HEK293 (cell line): ENCODE results near the gene ELOVL2.
A peak's percentile ranks its signal among the peaks of the same experiment; 100 is the strongest.

Source experiments
- CTCF ChIA-PET: fragments of 350-600 bp; formaldehyde crosslinking; extraction: SDS; loops from one replicate; lab custom pipeline; 2021; ENCODE audit warnings: antibody characterized with exemption; lab: Yijun Ruan, JAX
- POLR2A ChIA-PET: fragments of 300-600 bp; formaldehyde crosslinking; extraction: SDS; loops from one replicate; lab custom pipeline; 2020; ENCODE audit warnings: antibody characterized with exemption, inconsistent platforms; lab: Yijun Ruan, JAX
- H3K27ac ChIP-seq: fragments of 200-500 bp; sonication (Bioruptor generic); 2 replicates; pipeline ENCODE4 v1.5.1; 2014; ENCODE audit warnings: low read depth, low read length, control low read depth, inconsistent platforms; ENCODE audit errors: extremely low read depth
- H3K36me3 ChIP-seq, 2 experiments: fragments of 200-500 bp in 1 of 2; sonication (Bioruptor generic) in 1 of 2; 1 replicate in 1 of 2; 2 replicates in 1 of 2; pipeline ENCODE4 v1.5.1; 2014 to 2017; ENCODE audit warnings: inconsistent platforms in 2 of 2, low read length in 2 of 2; ENCODE audit not compliant: control insufficient read depth in 2 of 2, insufficient read depth in 1 of 2
- H3K4me1 ChIP-seq: fragments of 200-500 bp; sonication (Bioruptor generic); 2 replicates; pipeline ENCODE4 v1.5.1; 2014; ENCODE audit warnings: mild to moderate bottlenecking, low read length, inconsistent platforms; ENCODE audit not compliant: control insufficient read depth, insufficient read depth
- H3K4me3 ChIP-seq: 2 replicates; pipeline ENCODE4 v1.5.1; 2011; ENCODE audit warnings: low read depth, mild to moderate bottlenecking, control low read depth, low read length, moderate library complexity
- H3K9me3 ChIP-seq: fragments of 200-500 bp; sonication (Bioruptor generic); 2 replicates; pipeline ENCODE4 v1.5.1; 2014; ENCODE audit warnings: low read depth, low read length, inconsistent platforms; ENCODE audit not compliant: control insufficient read depth, insufficient read depth
- GFI1B ChIP-seq: fragments of 450-650 bp; formaldehyde crosslinking; IDR thresholded peaks from 2 replicates; pipeline ENCODE4 v1.5.1; 2016; ENCODE audit warnings: missing biosample characterization, missing genetic modification characterization
- KLF8 ChIP-seq: fragments of 450-650 bp; formaldehyde crosslinking; IDR thresholded peaks from 2 replicates; pipeline ENCODE4 v1.5.1; 2016; ENCODE audit warnings: missing biosample characterization, missing genetic modification characterization
- PBX3 ChIP-seq: sonication (generic); formaldehyde crosslinking; IDR thresholded peaks from 2 replicates; pipeline ENCODE4 v1.8.1; 2022; ENCODE audit warnings: mild to moderate bottlenecking, moderate library complexity, missing genetic modification reagents
- PRDM1 ChIP-seq: fragments of 450-650 bp; formaldehyde crosslinking; IDR thresholded peaks from 2 replicates; pipeline ENCODE4; 2016; ENCODE audit warnings: missing biosample characterization, missing genetic modification characterization
- SALL2 ChIP-seq: fragments of 450-650 bp; formaldehyde crosslinking; IDR thresholded peaks from 2 replicates; pipeline ENCODE4 v1.5.0; 2017; ENCODE audit warnings: missing biosample characterization, mild to moderate bottlenecking, missing genetic modification characterization, borderline replicate concordance
- ZBTB1 ChIP-seq: fragments of 450-650 bp; formaldehyde crosslinking; IDR thresholded peaks from 2 replicates; pipeline ENCODE4 v1.5.1; 2016; ENCODE audit warnings: missing biosample characterization, missing genetic modification characterization
- ZNF19 ChIP-seq: fragments of 450-650 bp; formaldehyde crosslinking; IDR thresholded peaks from 2 replicates; pipeline ENCODE4; 2016; ENCODE audit warnings: missing biosample characterization, missing genetic modification characterization, low read depth
- ZNF202 ChIP-seq: fragments of 450-650 bp; formaldehyde crosslinking; IDR thresholded peaks from 2 replicates; pipeline ENCODE4 v1.5.1; 2016; ENCODE audit warnings: missing biosample characterization, missing genetic modification characterization, borderline replicate concordance
- ZNF221 ChIP-seq: fragments of 450-650 bp; formaldehyde crosslinking; IDR thresholded peaks from 2 replicates; pipeline ENCODE4 v1.5.1; 2017; ENCODE audit warnings: missing biosample characterization, missing genetic modification characterization, borderline replicate concordance
- ZNF350 ChIP-seq: fragments of 450-650 bp; formaldehyde crosslinking; IDR thresholded peaks from 2 replicates; pipeline ENCODE4 v1.5.0; 2017; ENCODE audit warnings: missing biosample characterization, mild to moderate bottlenecking, missing genetic modification characterization
- ZNF354C ChIP-seq: fragments of 450-650 bp; formaldehyde crosslinking; IDR thresholded peaks from 2 replicates; pipeline ENCODE4 v1.5.1; 2016; ENCODE audit warnings: missing biosample characterization, missing genetic modification characterization, low read depth, borderline replicate concordance
- ZNF366 ChIP-seq: fragments of 450-650 bp; formaldehyde crosslinking; conservative IDR thresholded peaks from 2 replicates; pipeline ENCODE4 v1.5.1; 2016; ENCODE audit warnings: missing biosample characterization, missing genetic modification characterization
- ZNF521 ChIP-seq: fragments of 450-650 bp; formaldehyde crosslinking; IDR thresholded peaks from 2 replicates; pipeline ENCODE4 v1.5.1; 2017; ENCODE audit warnings: missing biosample characterization, mild to moderate bottlenecking, missing genetic modification characterization
- ZNF585B ChIP-seq: fragments of 450-650 bp; formaldehyde crosslinking; IDR thresholded peaks from 2 replicates; pipeline ENCODE4 v1.5.1; 2016; ENCODE audit warnings: missing biosample characterization, missing genetic modification characterization
- ZNF596 ChIP-seq: fragments of 450-650 bp; IDR thresholded peaks from 2 replicates; pipeline ENCODE4 v1.5.0; 2018; ENCODE audit warnings: missing biosample characterization, mild to moderate bottlenecking, missing genetic modification characterization, moderate library complexity
- ZNF626 ChIP-seq: fragments of 450-650 bp; sonication (Bioruptor Pico); formaldehyde crosslinking; IDR thresholded peaks from 2 replicates; pipeline ENCODE4 v1.5.1; 2018; ENCODE audit warnings: missing biosample characterization, missing genetic modification characterization, inconsistent platforms
- ZNF660 ChIP-seq: fragments of 450-650 bp; IDR thresholded peaks from 2 replicates; pipeline ENCODE4 v1.5.1; 2018; ENCODE audit warnings: missing biosample characterization, mild to moderate bottlenecking, missing genetic modification characterization
- ZNF768 ChIP-seq: fragments of 450-650 bp; formaldehyde crosslinking; IDR thresholded peaks from 2 replicates; pipeline ENCODE4 v1.5.1; 2018; ENCODE audit warnings: missing biosample characterization, mild to moderate bottlenecking, missing genetic modification characterization
- ZNF776 ChIP-seq: fragments of 450-650 bp; formaldehyde crosslinking; IDR thresholded peaks from 2 replicates; pipeline ENCODE4 v1.5.0; 2017; ENCODE audit warnings: missing biosample characterization, missing genetic modification characterization, borderline replicate concordance
- ZNF843 ChIP-seq: fragments of 450-650 bp; formaldehyde crosslinking; IDR thresholded peaks from 2 replicates; pipeline ENCODE4 v1.5.1; 2016; ENCODE audit warnings: missing biosample characterization, missing genetic modification characterization
- TF ChIP-seq, protein P1 (sequence below): fragments of 450-650 bp; formaldehyde crosslinking; IDR thresholded peaks from 2 replicates; pipeline ENCODE4 v1.5.1; 2017; ENCODE audit warnings: missing biosample characterization, missing genetic modification characterization
- TF ChIP-seq, protein P2 (sequence below): fragments of 450-650 bp; formaldehyde crosslinking; IDR thresholded peaks from 2 replicates; pipeline ENCODE4 v1.5.1; 2016; ENCODE audit warnings: missing biosample characterization, missing genetic modification characterization
- TF ChIP-seq, protein P3 (sequence below): fragments of 450-650 bp; formaldehyde crosslinking; IDR thresholded peaks from 2 replicates; pipeline ENCODE4 v1.5.1; 2016; ENCODE audit warnings: missing biosample characterization, missing genetic modification characterization, low read depth

ELOVL2 gene

GRCh38 chr6:11036977-11037430 is 7.1 kb downstream of the ELOVL2 start:
- Histone ChIP-seq H3K4me3 (no peak overlapping the region), H3K9me3 (no peaks in the 10 kb centered on the region), H3K4me1 (peaks cover 16% of the 10 kb centered on the region; the same call in 1 of the 2 replicates), H3K36me3 (no peaks in the 10 kb centered on the region), H3K27ac (no peak overlapping the region)
- no peak for TF ChIP-seq SALL2 (tag by site-specific recombination)
- peak; percentile 90 for TF ChIP-seq PRDM1
- no peak for TF ChIP-seq KLF8 (tag by site-specific recombination)
- TF ChIP-seq, protein P1, sequence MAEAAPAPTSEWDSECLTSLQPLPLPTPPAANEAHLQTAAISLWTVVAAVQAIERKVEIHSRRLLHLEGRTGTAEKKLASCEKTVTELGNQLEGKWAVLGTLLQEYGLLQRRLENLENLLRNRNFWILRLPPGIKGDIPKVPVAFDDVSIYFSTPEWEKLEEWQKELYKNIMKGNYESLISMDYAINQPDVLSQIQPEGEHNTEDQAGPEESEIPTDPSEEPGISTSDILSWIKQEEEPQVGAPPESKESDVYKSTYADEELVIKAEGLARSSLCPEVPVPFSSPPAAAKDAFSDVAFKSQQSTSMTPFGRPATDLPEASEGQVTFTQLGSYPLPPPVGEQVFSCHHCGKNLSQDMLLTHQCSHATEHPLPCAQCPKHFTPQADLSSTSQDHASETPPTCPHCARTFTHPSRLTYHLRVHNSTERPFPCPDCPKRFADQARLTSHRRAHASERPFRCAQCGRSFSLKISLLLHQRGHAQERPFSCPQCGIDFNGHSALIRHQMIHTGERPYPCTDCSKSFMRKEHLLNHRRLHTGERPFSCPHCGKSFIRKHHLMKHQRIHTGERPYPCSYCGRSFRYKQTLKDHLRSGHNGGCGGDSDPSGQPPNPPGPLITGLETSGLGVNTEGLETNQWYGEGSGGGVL (tag by site-specific recombination) = peak; percentile 49
- TF ChIP-seq ZNF596 (tag by site-specific recombination) = peak; percentile 92; the same call in 1 of the 2 replicates
- peak; percentile 100 for TF ChIP-seq ZNF202 (tag by site-specific recombination)
- TF ChIP-seq ZNF366 (tag by site-specific recombination) = peak; percentile 73
- ChIA-PET POLR2A (no interaction called here), CTCF (interaction anchor here (0.7 to 1.6 kb wide), 6 partner anchors 15 to 539 kb away, joined by 3 to 6 read pairs (median 3); no protein-coding TSS in a partner anchor)

DNA sequence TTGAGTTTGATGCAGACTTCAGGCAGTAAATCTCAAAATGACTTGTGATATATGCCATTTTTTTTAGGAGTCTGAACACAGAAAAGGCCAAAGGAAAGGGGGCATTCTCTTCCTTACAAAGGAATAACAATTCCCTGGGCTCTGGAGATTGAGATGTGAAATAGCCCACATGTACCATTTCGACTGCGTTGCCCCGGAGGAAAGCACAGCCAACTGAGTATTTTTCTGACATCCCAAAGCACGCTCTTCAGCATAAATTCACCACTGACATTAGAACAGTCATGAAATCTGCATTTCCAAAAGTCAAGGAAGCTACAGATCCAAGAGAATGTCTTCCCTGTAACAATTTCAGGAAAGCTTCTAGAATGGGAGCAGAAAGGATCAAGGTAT is 7.8 kb downstream of the ELOVL2 start:
- H3K9me3 ChIP-seq = no peaks in the 10 kb centered on the region
- ChIA-PET CTCF (interaction anchor here (1.6 kb wide), 1 partner anchor 30 kb away, joined by 6 read pairs; no protein-coding TSS in a partner anchor), POLR2A (no interaction called here)
- no peak overlapping the region for H3K4me3 ChIP-seq
- H3K27ac ChIP-seq = no peak overlapping the region
- H3K36me3 ChIP-seq = no peaks in the 10 kb centered on the region
- no peak for TF ChIP-seq ZNF585B (tag by site-specific recombination)
- TF ChIP-seq ZNF776 (tag by site-specific recombination) = no peak
- TF ChIP-seq PBX3 = no peak
- TF ChIP-seq ZNF843 (tag by site-specific recombination) = no peak
- no peak for TF ChIP-seq GFI1B (tag by site-specific recombination)
- TF ChIP-seq ZNF521 = no peak
- no peak for TF ChIP-seq ZNF350 (tag by site-specific recombination)
- no peak for TF ChIP-seq ZNF19 (tag by site-specific recombination)
- TF ChIP-seq, protein P2, sequence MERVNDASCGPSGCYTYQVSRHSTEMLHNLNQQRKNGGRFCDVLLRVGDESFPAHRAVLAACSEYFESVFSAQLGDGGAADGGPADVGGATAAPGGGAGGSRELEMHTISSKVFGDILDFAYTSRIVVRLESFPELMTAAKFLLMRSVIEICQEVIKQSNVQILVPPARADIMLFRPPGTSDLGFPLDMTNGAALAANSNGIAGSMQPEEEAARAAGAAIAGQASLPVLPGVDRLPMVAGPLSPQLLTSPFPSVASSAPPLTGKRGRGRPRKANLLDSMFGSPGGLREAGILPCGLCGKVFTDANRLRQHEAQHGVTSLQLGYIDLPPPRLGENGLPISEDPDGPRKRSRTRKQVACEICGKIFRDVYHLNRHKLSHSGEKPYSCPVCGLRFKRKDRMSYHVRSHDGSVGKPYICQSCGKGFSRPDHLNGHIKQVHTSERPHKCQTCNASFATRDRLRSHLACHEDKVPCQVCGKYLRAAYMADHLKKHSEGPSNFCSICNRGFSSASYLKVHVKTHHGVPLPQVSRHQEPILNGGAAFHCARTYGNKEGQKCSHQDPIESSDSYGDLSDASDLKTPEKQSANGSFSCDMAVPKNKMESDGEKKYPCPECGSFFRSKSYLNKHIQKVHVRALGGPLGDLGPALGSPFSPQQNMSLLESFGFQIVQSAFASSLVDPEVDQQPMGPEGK (tag by site-specific recombination) = no peak
- no peak for TF ChIP-seq ZNF596 (tag by site-specific recombination)
- no peak for TF ChIP-seq ZNF626 (tag by site-specific recombination)
- TF ChIP-seq, protein P3, sequence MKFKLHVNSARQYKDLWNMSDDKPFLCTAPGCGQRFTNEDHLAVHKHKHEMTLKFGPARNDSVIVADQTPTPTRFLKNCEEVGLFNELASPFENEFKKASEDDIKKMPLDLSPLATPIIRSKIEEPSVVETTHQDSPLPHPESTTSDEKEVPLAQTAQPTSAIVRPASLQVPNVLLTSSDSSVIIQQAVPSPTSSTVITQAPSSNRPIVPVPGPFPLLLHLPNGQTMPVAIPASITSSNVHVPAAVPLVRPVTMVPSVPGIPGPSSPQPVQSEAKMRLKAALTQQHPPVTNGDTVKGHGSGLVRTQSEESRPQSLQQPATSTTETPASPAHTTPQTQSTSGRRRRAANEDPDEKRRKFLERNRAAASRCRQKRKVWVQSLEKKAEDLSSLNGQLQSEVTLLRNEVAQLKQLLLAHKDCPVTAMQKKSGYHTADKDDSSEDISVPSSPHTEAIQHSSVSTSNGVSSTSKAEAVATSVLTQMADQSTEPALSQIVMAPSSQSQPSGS = no peak
- no peak for TF ChIP-seq ZBTB1 (tag by site-specific recombination)
- TF ChIP-seq ZNF768 = no peak
- no peak for TF ChIP-seq ZNF660 (tag by site-specific recombination)
- TF ChIP-seq ZNF221 (tag by site-specific recombination) = no peak
- no peak for TF ChIP-seq ZNF354C (tag by site-specific recombination)
- peaks cover 18% of the 10 kb centered on the region for H3K4me1 ChIP-seq
